GM21528 (cell line): ENCODE measurements around the gene PDCD10.

Experiments used
- ATAC-seq: cut with Tn5 transposase; IDR thresholded peaks from one replicate; pipeline ENCODE4 v1.9.1; 2021; ENCODE audit warnings: mild to moderate bottlenecking, moderate library complexity; ENCODE audit not compliant: unreplicated experiment, low FRiP score

PDCD10 gene

DNA sequence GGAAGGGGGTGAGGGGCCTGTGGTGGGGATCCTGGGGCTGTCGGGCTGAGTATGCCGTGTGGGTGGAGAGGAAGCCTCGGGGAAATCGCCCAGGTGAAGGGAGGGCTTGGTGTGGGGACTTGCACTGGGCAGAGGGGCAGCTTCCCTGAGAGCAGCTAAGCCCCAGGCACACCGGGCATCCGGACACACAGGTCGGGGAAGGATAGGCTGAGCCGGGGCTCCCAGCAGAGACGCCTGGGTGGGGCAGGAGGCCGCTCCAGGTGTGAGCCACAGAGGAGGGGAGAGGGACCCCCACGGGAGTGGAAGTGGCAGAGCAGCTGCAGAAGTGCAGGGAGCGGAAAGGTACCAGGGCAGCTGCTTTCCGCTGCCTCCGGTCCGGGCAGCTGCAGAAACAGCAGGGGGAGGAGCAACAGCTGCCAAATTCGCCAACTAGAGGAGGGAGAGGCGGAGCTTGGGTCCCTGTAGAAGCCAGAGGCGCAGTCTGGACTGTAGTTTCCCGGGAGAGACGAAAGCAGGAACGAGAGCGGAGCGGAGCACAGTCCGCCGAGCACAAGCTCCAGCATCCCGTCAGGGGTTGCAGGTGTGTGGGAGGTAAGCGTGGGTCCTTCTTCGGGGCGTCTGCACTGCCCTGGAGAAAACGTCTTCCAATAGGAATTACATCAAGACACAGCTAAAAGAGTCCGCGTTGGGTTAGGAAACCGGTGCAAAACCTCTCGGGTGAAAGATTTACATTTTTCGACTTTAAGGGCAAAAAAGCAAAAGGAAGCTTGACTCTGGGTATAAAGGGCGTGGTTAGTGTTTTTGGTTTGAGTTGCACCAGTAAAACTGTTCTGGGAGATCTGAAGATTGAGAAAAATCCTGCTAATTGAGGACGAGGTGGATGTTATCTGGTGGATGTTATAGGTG is 794 bp upstream of the PDCD10 start, which contains the start of gene SERPINI1:
TSS of gene SERPINI1 (plus strand) at position 489 of the 906 bp plus-strand sequence. CDS start 53,408 bp downstream, outside the sequence.
- peak; percentile 74 for ATAC-seq

DNA sequence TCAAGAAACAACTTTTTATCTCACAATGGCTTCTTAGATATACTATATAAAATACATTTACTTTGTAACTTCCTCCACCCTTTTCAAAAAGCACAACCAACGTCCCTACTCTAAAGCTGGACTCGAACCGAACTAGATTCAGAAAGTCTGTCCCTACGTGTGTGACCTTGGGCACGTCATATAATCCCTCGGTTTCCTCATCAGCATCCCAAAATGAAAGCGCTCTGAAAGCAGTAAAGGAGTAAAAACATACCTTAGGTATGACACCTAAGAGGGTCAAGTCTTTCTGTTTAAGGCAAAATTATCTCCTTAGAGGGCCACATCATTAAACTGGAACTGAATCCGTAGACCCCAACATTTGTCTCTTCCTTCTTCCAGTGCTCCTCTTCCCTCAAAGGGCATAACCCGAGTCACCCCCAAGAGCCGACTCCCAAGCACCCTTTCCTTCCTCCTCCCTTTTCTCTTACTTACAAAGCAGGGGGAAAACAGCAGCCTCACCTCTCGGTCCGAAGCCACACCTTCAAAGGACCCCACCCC is 663 bp downstream of the PDCD10 start:
- no peak for ATAC-seq

DNA sequence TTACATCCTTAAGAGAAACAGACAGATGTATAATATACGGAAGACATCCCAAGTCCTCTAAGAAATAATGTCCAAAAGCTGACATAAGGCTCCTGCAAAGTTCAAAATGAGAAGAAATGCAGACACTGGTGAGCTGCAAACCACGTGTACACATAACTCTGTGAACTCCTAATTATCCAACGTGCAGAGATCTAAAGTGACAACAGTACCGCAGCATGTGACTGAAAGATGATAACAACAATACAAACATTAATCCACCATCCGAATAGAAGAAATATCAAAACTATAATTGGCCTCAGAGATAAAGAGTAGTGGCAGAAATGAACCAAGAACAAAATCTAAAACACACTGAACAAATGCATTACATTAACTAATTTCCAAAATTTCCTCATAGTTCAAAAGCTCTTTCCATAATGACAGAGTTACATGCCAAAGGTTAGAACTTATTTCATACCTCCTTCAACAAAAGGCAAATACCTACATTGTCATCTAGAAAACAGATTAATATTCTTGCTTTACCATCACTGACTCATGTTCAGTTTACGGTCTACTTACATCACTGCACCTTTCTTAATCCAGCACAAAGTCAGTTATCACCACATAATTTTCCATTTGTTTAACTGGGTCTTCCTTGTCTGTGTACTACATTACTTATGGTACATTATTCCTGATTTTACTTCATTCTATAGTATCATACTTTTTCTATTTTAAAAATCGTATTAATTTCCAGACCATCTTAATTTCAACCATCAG is 2.2 kb downstream of the PDCD10 start:
- ATAC-seq = no peak

DNA sequence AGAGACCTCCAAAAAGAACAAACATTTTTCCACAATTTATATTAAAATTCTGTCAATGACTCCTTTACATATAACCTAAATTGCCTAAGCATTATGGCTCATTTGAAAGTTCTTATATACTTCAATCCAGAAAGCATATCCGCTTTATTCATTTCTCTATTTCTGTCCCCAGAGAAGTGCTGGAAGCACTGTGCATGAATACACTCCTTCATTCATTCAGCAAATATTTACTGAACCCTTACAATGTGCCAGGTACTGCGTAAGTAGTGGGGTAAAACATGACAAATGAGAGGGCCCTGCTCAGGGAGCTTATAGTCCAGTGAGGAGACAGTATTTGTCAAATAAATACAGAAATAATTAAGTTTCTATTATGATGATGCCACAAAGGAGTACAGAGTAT is 3.3 kb downstream of the PDCD10 start:
- no peak for ATAC-seq

DNA sequence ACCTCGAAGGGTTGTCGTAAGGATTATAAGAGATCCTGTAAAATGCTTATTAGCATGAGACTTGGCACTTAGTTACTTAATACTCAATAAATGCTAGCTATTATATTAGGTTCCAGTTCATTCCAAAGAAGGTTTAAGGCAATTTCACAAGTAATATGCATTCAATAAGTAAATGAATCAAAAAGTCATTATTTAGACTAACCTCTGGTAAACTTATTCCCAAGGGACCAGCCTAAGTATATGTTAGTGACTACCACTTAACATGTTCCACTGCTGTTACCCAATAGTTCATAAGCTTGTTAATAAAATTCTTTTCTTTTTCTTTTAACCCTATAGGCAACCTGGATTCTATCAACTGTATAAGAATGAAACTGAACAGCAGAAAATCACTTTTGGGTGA is 5.1 kb downstream of the PDCD10 start:
- ATAC-seq = no peak

DNA sequence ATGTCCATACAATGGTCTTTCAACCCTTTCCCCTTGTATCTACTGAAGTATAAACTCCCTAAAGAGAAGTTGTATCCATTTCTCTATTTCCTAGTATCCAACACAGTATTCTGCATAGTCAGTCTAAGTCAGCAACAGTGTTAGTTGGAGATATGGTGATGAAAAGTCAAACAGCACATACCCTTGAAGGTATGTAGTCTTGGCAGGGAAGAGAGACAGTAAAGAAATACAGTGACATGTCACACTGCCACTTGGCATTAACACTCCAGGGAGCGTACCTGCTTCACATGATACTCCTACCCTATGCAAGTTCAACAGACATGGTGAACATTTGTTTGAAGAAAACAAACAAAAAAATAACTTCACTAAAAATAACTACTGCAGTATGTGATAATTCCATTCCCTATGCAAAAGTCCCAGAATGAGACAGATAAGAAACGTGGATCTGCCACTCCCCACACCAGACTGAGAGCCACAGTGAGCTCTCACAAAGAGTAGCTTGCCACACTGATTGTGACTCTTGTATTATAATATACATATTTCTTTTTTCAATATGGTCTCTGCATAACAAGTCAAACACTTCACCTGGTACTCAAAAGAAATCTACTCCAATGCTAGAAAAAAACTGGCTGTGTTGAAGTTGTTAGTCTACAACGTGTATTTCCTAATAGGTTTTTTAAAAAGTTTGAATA is 5.9 kb downstream of the PDCD10 start:
- no peak for ATAC-seq

DNA sequence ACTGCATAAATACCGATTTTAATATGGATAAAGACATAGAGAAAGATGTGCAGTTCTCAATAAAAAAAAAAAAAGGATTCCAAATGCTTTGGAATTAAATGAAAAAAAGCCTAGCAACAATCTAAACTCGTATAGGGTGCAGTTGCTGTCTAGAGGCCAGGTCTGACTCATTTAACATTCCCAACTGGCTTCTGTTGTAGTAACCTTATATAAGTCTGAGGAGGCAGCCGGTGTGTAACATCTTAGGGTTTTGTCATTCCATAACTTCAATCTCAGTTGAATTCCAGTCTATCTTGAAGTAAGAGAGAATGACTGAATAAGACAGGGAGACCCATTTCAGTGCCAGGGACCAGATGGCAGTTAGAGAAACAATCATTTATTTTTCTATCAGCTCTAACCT is 6.5 kb downstream of the PDCD10 start:
- ATAC-seq = no peak

DNA sequence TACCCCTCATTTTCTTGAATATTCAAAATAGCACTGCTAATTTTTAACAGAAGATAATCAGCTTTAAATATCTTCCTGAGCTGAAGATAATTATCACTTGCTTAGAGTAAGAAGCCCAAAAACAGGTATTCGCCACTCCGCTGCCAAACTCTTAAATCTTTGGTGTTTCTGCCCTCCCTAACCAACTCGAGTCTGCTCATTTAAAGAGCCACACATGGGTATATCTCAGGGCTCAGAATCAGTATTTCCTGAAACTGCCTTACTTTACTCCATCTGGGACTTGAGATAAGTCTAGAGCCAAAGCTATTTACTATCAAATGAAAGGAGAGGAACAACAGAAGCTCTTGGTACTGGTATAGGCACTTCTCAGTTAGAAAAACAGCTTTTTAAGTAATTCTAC is 10.8 kb downstream of the PDCD10 start:
- ATAC-seq = no peak

DNA sequence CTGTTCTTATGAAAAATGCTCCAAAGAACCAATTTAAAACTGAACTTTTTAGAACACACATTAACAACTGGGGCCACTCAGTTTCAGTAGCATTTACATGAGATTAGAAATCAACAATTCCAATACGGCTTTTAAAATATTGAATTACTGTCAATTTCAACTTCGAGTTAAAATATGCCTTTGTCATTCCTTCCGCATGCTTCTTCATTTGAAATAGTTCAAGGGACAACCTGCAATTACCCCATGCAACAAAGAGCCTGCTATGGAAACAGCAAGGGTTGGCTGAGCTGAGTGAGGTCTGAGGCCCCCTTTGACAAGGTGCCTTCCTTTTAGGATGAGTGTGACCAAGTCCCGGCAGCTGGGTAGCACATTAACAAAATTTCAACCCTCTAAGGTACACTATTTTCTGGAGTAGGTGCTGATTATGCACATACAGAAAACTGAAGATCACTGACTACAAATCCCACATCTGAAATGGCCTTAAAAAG is 11.6 kb downstream of the PDCD10 start:
- ATAC-seq = no peak

DNA sequence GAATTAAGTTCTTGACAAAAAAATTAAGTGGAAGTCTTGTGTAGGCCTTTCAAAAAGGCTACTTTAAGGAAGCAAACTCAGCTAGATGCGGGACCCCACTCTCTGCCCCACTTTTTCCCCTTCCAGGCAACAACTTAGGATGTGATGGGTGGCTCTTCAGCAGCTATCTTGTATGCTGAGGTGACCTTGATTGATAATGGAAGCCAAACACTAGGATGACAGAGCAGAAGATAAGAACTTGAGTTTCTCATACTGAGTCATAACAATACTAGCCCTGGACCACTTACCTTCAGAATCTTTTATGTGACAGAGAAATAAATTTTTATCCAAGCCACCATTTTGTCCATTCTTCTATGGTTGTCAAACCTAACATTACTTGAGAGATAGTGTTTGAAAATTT is 16.1 kb downstream of the PDCD10 start:
- no peak for ATAC-seq

DNA sequence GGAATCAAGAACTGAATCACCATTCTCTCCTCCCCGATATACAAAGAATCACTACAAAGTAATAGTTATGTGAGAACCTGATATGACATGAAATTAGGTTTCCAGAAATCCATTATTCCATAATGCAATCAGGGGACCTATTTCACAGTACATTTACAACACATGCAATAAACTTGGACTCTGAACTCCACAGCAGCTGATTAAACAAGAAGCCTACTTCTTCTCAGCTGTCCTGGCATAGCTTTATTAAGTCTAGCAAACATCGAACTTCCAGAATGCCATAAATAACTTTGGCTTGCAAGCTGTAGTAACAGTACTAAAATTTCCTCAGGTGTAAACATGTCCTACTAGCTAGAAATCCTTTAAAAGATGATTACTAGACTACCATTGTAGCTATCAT is 17.8 kb downstream of the PDCD10 start:
- no peak for ATAC-seq

DNA sequence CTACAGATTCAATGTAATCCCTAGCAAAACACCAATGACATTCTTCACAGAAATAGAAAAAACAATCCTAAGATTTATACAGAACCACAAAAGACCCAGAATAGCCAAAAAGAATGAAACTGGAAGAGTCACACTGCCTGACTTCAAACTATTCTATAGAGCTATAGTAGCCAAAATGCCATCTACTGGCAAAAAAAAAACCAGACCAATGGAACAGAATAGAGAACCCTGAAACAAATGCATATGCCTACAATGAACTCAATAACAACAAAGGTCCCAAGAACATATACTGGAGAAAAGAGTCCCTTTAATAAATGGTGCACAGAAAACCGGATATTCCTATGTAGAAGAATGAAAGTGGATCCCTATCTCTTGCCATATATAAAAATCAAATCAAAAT is 19.8 kb downstream of the PDCD10 start:
- ATAC-seq = no peak

DNA sequence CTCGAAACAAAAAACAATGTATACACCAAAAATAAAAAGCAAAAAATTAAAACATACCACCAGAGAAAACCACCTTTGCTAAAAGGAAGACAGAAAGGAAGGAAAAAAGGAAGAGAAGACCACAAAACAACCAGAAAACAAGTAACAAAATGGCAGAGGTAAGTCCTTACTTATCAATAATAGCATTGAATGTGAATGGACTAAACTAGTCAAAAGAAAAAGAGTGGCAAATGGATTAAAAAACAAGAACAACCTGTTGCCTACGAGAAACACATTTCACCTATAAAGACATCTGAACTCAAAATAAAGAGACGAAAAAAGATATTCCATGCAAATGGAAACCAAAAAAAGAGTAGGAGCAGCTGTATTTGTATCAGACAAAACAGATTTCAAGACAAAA is 22.2 kb downstream of the PDCD10 start:
- no peak for ATAC-seq

DNA sequence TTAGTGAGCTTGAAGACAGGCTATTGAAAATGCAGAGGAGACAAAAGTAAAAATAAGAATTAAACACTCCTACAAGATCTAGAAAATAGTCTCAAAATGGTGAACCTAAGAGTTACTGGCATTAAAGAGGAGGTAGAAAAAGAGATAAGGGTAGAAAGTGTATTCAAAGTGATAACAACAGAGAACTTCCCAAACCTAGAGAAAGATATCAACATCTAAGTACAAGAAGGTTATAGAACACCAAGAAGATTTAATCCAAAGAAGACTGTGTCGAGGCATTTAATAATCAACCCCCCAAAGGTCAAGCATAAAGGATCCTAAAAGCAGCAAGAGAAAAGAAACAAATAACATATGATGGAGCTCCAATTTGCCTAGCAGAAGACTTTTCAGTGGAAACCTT is 23.3 kb downstream of the PDCD10 start:
- ATAC-seq = no peak

DNA sequence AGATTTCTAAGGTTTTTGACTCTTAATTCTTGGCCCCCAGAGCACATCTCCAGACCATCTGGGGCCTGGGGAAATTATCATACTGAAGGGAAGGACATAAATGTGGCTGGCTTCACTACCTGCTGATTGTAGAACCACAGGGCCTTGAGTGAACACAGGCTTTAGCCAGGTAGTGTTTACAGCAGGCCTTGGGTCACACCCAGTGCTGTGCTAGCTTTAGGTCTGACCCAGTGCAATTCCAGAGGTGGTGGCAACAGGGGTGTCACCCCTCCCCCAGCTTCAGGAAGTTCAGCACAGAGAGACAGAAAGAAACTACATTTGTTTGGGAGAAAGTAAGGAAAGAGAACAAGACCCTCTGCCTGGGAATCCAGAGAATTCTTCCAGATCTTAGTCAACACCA is 24.1 kb downstream of the PDCD10 start:
- no peak for ATAC-seq

DNA sequence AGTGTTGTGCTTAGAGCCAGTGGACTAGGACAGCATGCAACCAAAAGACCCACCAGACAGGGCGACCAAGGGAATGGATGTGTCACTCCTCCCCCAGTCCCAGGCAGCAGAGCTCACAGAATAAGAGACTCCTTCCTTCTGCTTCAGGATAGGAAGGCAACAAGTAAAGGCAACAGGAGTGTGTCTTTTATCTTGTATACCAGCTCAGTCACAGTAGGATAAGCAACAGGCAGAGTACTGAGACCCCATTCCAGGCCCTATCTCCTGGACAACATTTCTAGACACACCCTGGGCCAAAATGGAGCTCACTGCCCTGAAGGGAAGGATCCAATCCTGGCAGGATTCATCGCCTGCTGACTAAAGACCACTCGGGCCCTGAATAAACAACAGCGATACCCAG is 25.0 kb downstream of the PDCD10 start:
- ATAC-seq = no peak

DNA sequence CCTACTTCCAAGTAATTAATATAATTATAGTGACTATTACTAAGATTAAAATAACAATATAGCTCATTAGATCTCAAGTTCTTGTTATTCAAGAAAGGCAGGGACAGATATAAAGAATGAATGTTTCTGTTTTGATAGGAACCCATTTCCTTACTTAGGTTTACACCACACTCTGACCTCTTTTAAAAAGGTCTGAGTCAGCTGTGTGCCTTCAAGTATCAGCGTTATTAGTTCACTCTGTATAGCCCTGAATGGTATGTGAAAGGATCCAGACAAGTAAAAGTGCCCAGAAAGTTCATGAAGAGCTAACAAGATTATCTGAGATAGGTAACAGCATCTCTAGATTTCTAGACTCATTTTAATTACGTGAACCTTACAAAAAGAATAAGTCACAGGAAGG is 28.9 kb downstream of the PDCD10 start:
- no peak for ATAC-seq

DNA sequence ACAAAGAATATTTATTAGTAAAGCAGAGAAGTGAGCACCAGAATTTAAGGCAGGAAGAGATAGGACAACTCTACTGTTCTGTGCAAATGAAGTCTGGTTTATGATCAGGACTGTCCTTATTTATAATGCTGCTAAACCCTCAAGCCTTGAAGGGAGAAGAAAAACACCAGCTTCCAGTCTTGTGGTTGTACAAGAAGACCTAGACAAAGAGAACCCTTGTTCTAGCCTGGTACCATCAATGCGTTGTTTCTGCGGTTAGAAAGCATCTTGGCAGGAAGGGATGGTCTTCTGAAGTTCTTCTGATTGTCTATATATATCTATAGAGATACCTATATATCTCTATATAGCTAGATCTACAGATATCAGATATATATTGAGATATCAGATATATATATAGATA is 33.8 kb downstream of the PDCD10 start:
- no peak for ATAC-seq

DNA sequence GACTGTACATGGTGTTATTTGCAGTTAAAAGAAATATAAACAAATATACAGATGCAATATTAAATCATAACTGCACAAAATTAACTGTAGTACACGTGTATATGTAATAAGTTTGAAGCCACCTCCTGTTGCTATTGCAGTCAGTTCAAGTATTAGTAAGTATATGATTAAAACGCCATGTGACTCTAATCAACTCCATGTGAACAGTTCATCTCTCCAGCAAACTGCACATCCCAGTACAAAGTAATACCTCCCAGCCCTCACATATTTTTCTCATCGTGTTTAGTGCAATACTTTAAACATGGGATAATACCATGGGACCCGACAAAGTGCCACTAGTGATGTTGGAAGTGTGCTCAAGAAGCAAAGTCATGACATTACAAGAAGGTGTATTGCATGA is 34.6 kb downstream of the PDCD10 start:
- no peak for ATAC-seq

DNA sequence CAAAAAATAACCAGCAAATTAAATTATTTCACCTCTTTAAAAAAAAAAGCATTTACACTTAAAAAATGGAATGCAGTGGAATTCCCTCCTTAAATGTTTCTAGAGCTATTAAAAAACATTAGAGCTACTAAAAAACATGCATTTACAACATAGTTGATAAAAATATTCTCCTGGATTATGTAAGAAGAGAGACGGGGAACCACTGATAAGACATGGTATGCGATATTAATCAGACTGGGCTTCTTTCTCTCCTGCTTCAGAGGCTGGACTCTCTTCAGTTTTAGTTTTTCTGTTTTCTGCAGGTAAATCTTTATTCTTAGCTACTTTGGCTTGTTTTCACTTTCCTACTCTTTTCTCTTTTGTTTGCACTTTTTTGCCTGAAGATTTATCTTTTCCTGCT is 40.6 kb downstream of the PDCD10 start:
- ATAC-seq = no peak

DNA sequence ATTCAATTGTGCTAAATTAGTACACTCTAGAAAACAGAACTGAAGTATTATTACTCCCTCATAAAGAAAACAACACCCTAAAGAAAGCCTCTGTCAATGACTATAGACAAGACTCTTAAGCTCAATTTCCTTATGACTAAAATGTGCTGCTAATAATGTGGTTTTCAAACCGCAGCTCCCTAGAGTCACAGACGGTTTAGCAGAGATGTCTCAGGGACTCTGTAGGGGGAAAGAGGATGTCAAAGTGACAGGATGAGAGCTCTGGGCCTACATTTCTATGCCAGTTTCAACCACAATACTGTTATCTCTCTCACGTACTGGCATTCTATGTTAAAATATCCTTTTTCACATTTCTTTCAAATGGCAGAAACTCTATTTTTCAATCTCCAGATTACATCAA is 43.3 kb downstream of the PDCD10 start:
- peak; percentile 100 for ATAC-seq
